IPS-NIHi7 (cell line): ENCODE results near the gene SLC66A2.
"Not testable (repeated sequence)": the region's sequence is repeated elsewhere in the genome, so short reads cannot be mapped to it uniquely, and the experiment has no call there.

ENCODE experiments used
- DNase-seq: peaks from one replicate; pipeline ENCODE4 v3.0.0; 2012; ENCODE audit warnings: mixed read lengths; ENCODE audit errors: extremely low spot score

Gene SLC66A2

DNA sequence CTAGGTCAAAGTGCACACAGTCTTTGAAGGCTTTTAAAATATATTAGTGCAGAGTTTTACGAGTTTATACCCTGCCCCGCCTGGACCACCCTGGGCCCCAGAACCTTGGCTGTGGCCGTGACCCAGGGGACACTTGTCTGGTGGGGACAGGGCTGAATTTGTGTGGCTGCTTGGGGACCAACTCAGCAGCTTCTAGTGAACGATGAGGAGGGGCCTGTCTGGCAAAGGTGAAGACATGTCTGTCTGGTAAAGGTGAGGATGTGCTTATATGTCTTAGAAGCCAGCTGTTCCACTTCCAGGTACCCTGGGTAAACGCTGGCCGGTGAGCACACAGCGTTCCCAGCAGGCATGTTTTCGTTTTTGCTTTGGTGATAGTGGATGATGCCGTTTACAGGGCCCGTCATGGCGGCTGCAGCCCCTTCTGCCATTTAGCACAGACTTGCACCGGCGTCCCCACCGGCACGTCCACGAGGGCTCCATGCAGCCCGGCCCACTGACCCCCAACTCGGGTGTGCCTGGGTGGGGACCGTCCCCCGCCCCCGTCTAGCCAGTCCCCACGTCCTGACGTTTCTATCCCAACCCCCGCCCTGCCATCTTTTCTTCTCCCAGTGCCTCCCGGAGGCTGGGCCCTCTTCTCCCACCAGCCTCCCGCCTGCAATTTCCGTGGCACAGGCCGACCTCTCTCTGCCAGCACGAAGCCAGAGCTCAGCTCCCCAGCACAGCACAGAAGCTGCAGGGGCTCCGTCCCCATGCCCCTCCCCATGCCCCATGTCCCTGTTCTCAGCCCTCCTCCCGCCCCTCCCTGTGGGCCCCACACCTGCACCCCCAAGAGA, 67.8 kb downstream of the SLC66A2 start:
- DNase-seq: no peak

DNA sequence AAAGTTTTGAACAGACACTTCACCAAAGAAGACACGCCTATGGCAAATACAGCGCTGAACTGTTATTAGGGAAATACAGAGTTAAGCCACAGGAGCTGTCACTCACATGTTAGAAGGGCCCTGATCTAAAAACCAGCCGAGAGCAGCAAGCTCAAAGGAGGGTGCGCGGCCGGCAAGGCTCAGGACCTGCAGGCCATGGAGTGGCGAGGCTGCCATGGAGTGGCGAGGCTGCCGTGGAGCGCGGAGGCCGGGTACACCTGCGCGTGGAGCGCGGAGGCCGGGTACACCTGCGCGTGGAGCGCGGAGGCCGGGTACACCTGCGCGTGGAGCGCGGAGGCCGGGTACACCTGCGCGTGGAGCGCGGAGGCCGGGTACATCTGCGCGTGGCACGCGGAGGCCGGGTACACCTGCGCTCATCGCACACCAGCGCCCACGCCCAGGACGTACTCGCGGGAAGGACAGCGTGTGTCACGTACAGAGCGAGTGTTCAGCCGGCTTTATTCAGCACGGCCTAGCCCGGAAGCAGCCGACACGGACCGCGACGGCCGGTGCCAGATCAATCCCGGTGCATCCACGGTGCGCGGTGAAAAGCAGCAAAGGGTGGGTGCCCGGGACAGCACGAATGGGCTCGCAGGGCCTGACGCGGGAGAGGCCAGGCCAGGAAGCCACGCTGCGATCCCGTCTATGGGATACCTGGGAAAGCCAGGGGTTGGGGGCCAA, 68.8 kb downstream of the SLC66A2 start:
- DNase-seq: no peak

DNA sequence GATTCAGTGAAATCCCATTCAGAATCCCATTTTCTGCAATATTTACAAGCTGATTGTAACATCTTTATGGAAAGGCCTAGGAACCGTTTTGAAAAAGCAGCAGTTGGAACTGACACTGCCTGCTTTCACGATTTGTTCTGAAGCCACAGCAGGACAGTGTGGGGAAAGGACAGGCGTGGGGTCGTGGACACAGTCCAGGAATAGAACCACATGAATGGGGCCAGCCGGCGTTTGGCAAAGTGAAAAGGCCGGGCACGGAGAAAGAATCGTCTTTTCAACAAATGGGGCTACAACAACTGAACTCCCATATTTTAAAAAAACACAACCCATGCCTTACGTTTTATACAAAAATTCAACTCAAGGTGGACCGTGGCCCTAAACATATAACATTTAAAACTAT, 69.8 kb downstream of the SLC66A2 start:
- DNase-seq: no peak

GRCh38 chr18:79879566-79879965, 71.9 kb downstream of the SLC66A2 start:
- DNase-seq: no peak

DNA sequence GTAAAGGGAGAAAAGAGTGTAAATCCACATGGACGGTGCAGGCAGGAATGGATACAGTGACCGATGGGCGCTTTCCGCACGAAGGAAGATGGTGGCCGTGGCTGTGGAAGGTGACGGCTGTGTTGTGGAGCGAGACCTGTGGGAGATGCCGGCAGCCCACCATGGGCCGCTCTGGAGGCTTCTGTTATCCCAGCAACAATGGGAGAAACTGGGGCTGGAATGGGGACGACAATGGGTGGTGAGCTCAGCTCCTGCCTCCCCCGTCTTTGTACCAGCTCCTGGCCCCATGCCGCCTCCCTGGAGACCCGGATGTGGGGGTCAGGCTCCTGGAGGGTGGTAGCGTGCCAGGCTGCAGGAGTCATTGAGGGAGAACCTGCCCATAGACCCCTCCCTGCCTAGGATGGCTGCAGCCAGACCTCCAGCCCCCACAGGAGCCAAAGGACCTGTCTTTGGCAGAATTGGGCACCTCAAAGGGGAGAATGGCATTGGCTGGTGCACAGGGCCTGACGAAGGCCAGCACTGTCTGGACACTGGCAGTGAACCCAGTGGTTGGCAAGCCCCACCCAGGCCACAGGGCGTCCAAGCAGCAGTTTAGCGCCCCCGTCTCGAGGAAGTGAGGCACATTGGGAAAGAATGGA, 72.6 kb downstream of the SLC66A2 start:
- no peak for DNase-seq

DNA sequence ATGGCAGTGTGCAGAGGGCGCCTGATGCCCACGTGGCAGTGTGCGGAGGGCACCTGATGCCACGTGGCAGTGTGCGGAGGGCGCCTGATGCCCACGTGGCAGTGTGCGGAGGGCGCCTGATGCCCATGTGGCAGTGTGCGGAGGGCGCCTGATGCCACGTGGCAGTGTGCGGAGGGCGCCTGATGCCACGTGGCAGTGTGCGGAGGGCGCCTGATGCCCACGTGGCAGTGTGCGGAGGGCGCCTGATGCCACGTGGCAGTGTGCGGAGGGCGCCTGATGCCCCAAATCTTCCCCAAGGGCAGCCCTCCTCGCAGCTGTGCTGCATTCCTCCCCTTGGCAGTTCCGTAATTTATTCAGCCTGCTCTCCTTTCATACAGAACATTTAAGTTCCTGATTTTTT, 73.2 kb downstream of the SLC66A2 start:
- DNase-seq: not testable (repeated sequence)

DNA sequence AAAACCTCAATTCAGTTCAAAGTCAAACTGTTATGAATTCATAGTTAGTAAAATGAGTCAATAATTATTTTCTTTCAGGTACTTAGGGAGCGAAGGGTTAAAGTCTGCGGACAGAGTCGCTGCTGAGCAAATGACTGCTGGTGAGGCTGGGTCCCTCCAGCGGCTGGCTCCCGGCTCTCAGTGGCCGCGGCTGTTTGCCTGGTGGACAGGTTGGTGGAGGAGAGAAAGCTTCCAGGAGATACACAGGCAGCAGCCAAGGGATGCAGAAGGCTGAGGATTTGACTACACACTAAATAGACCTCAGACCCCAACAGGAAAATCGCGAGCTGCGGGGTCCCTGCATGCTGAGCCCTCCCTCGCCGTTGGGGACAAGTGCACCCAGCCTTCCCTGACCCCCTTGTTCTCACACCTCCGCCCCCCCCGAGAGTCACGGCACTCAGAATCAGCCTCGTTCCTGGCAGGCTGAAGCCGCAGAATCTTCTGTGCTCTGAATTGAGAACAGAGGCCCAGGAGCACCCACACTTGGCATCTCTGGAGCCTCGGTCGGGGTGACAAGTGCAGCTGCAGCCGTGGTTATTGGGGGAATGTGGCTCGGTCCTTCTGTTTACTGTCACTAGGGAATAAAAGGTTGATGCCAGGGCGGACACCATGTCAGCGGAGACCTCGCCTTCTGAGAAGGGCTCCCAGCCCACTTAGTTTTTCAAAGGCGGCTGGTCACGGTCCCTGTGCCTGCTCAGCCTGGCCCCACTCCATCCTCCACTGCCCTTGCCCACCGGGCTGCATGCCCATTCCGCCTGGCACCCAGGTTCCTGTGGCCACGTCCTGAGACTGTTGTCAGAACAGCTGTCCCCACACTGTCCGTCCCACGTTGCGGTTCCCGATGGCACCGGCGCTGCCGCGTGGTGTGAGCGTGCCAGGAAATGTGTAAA, 74.0 kb downstream of the SLC66A2 start:
- DNase-seq: peak; percentile 56

DNA sequence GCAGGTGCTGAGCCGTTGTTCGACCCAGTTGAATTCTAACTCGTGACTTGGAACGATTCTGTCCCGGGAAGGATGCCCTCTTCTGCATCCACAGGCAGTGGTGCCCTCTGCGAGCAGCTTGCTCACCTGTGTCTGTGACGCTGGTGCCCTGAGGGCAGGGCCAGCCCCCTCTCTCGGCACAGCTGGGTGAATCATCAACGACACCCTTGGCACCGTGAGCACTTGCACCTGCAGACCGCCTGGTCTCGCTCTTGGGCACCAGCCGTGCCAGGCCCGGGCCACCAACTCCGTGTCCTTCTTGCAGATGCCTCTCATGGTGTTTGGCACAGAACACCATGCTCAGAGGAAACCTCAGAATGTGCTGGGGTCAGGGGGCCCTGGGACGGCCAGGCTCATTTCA, 75.0 kb downstream of the SLC66A2 start:
- DNase-seq: no peak

- no peak for DNase-seq
Measured at GRCh38 chr18:79875931-79876461, 75.5 kb downstream of the SLC66A2 start.

DNA sequence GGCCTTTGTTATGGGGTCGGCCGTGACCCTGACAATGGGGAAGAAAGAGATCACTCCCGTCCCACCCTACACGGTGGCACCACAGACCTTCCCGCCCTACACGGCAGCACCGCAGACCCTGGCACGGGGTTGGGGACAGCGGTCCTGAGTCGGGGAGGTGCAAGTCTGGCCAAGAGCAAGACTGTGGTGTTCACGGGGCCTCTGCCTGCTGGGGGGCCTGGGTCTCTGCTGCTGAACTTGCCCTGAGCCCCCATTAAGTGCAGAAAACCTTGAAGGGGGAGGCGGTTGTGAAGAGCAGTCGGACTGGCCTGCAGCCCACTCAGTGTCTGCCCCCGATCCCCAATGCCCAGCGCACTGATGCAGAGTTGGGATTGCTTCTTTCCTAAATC, 75.9 kb downstream of the SLC66A2 start:
- DNase-seq: no peak

DNA sequence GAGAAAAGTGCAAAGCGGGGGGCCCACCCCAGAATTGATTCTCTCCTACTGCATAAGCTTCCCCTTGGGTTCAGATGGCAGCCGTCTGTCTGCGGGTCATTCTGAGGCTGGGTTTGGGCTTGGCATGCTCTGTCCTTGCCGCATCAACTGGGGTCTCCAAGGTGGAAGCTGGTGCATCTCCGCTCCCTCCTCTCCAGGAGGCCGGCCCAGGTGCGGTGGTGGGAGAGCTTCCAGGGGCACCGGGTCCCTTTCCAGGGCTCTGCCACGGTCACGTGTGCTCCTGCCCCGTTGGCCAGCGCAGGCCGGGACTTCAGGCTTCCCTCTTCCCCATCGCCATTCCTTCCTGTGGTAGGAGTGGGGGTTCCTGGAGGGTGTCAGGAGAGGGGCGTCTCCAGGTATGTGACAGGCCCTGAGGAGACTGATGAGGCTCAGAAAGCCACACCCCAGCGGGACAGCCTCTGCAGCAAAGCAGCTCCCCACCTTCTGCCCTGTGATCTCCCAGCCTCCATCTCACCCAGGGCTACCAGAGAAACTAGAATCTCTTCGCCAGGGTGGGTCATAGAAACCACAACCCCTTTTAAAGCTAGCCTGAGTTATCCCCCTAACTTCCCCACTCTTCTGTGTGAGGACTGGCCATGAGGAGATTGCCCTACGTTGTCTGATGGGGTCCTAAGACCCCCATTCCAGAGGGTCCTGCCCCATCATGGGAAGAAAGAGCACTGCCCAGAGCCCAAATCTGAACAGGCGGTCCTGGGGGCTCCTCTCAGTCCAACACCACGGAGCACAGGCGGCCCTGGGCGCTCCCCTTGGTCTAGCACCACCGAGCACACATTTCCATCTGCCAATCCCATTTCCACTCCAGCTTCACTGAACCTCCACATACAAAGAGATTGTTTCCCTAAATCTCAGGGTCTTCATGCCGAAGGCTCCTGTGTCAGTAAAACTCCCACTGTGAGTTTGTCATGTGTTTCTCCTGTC, 76.6 kb downstream of the SLC66A2 start:
- DNase-seq: no peak

DNA sequence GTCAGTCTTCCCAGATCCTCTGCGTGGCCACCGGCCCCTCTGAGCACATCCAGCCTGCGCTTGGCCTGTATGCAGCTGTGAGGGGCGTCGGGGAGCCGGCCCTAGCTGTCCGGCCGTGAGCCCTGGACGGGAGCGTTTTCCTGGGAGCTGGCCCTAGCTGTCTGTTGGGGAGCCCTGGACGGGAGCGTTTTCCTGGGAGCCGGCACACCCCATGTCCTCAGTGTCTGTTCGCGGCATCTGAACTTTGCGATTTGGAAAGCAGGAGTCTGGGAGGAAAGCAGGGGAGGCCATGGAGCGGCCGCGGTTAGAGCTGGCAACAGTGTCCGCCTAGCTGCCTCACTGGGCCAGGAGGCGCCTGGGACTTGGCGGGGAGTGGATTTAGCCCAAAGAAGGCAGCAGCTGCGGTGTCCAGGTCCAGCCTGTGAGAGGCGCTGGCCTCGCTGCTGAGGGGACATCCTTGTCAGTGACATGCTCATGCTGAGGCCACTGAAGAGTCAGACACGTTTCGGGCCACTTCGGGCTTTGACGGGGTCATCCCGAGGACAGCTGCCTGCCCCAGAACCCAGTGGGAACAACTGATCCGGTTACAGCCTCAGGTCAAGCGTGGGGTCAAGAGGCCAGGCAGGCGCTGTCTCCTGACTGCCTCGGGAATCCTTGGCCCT, 77.9 kb downstream of the SLC66A2 start:
- peak; percentile 17 for DNase-seq

DNA sequence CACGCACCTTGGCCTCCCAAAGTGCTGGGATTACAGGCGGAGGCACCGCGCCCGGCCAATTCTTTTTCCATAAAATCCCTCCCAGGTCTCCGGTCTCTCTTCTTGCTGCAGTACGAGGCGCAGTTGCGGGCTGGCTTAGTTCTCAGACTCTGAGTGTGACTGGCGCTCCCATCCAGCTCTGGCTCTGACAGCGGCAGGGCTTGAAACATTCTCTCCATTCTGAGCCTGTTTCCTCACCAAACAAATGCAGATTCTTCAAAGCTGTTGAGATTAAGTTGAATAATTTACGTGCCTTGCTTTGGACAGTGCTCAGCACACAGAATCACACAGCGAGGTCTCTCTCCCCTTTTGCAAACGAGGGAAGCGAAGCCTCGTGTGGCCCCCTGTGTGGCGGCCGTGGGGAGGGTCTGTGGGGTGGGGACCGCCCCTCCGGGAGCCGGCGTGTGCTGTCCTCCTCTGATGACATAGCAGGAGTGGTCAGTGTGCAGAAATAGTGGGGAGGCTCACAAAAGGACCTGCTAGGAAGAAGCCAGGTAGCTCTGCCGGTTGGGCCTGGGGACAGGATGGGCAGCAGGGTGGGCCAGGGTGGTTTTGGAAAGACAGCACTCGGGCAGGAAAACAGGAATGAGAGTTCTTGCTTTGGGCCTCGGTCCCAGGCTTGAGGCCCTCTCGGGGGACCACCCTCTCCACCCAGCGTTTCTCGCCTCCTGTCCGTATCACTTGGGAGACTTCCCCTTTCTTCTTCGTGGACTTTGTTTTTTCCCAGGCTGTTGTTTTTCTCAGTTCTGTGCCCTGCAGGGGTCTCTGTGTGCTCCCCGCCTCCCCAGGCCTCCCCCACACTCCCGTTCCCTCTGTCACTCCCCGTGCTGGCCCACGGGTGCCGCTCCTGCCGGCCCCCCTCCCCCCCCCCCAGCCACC, 78.7 kb downstream of the SLC66A2 start:
- DNase-seq: peak; percentile 8

GRCh38 chr18:79871481-79872091, 79.9 kb downstream of the SLC66A2 start:
- DNase-seq: no peak

GRCh38 chr18:79871026-79871390, 80.4 kb downstream of the SLC66A2 start:
- no peak for DNase-seq

DNA sequence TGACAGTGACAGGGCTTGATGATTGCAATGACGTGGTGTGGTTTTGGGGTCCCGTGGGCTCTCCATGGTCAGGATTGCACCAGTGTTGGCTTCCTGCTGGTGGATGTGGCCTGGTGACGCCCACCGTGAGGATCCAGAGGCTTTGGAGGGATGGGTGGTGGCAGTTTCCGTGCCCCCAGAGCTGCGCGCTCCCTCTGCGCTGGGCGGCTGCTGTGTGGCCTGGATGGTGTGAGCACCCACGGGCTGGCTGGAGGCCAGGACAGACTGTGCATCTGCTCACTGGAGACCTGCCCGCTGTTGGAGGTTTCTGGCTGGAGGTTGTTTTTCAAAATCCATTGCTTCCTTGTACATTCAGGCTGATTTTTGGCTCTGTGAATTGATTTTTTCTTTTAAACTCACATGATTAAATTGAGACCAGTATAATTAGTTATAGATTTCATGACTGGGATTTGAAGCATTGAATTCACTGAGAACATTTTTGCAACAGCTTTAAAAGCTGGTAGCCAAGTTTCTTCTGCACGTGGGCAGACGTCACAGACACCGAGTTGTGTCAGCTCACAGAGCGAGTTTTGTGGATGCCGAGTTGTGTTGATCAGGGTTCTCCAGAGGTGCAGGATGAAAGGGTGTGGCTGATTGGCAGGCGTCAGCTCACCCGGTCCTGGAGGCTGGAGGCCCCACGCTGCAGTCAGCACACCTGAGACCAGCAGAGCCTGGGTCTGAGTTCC, 81.0 kb downstream of the SLC66A2 start:
- DNase-seq: no peak

GRCh38 chr18:79869591-79870300, 81.7 kb downstream of the SLC66A2 start:
- DNase-seq: no peak
